ENCODE results near the gene CACNG8.

GRCh38 chr19:53945998-53946397, 16.7 kb upstream of the CACNG8 start:
- TF ChIP-seq POLR2A (IDR thresholded peaks at IDR 0.05) (no peak), CTCF (IDR thresholded peaks at IDR 0.05 in 4 of 5, conservative IDR thresholded peaks at IDR 0.05 in 1 of 5) (no peak)

Measured in gastrocnemius medialis (tissue), 4 donors.